ENCODE results near the gene COLEC11. TPM values are rescaled to one million over a fixed set of nuclear protein-coding genes. Genes with fewer than 3 reads are reported as not detected.

Gene COLEC11
- total RNA-seq, 1 donor from 2014 or later, result 2.3 TPM

GRCh38 chr2:3589086-3589485 lies 5.8 kb upstream of the COLEC11 start:
- H3K27me3 Mint-ChIP-seq (ENCODE audit: unreplicated experiment), result no peaks in the 10 kb centered on the region
- no peak for DNase-seq (ENCODE audit: low spot score)

GRCh38 chr2:3595404-3595803 lies 492 bp downstream of the COLEC11 start:
- TF ChIP-seq CTCF (IDR thresholded peaks at IDR 0.05; ENCODE audit: unreplicated experiment), result no peak
- Mint-ChIP-seq H3K9me3 (ENCODE audit: unreplicated experiment) (no peaks in the 10 kb centered on the region), H3K4me1 (ENCODE audit: unreplicated experiment) (peaks cover 15% of the 10 kb centered on the region), H3K36me3 (ENCODE audit: low read depth, unreplicated experiment) (peaks cover 12% of the 10 kb centered on the region), H3K27ac (ENCODE audit: unreplicated experiment) (no peak overlapping the region), H3K27me3 (ENCODE audit: unreplicated experiment) (peaks cover 3% of the 10 kb centered on the region), H3K4me3 (ENCODE audit: unreplicated experiment) (no peak overlapping the region)
- DNase-seq (ENCODE audit: low spot score), result no peak

More at GRCh38 chr2:3589086-3589485, 5.8 kb upstream of the COLEC11 start:
- Mint-ChIP-seq H3K4me3 (ENCODE audit: unreplicated experiment) (no peak overlapping the region), H3K27ac (ENCODE audit: unreplicated experiment) (no peak overlapping the region), H3K9me3 (ENCODE audit: unreplicated experiment) (no peaks in the 10 kb centered on the region), H3K4me1 (ENCODE audit: unreplicated experiment) (no peaks in the 10 kb centered on the region), H3K36me3 (ENCODE audit: low read depth, unreplicated experiment) (peaks cover 27% of the 10 kb centered on the region)
- no peak for TF ChIP-seq CTCF (IDR thresholded peaks at IDR 0.05; ENCODE audit: unreplicated experiment)

GRCh38 chr2:3595985-3596384 lies 1.1 kb downstream of the COLEC11 start:
- Mint-ChIP-seq H3K4me1 (ENCODE audit: unreplicated experiment) (peaks cover 15% of the 10 kb centered on the region), H3K9me3 (ENCODE audit: unreplicated experiment) (no peaks in the 10 kb centered on the region)
- no peak for DNase-seq (ENCODE audit: low spot score)

GRCh38 chr2:3596901-3597417 lies 2.0 kb downstream of the COLEC11 start:
- Mint-ChIP-seq H3K27me3 (ENCODE audit: unreplicated experiment) (peaks cover 3% of the 10 kb centered on the region), H3K4me1 (ENCODE audit: unreplicated experiment) (peaks cover 15% of the 10 kb centered on the region), H3K4me3 (ENCODE audit: unreplicated experiment) (no peak overlapping the region), H3K9me3 (ENCODE audit: unreplicated experiment) (no peaks in the 10 kb centered on the region), H3K27ac (ENCODE audit: unreplicated experiment) (no peak overlapping the region), H3K36me3 (ENCODE audit: low read depth, unreplicated experiment) (peaks cover 12% of the 10 kb centered on the region)
- no peak for DNase-seq (ENCODE audit: low spot score)
- TF ChIP-seq CTCF (IDR thresholded peaks at IDR 0.05; ENCODE audit: unreplicated experiment), result no peak

More at GRCh38 chr2:3595985-3596384, 1.1 kb downstream of the COLEC11 start:
- Mint-ChIP-seq H3K27me3 (ENCODE audit: unreplicated experiment) (peaks cover 3% of the 10 kb centered on the region), H3K27ac (ENCODE audit: unreplicated experiment) (no peak overlapping the region), H3K36me3 (ENCODE audit: low read depth, unreplicated experiment) (peaks cover 12% of the 10 kb centered on the region), H3K4me3 (ENCODE audit: unreplicated experiment) (no peak overlapping the region)
- no peak for TF ChIP-seq CTCF (IDR thresholded peaks at IDR 0.05; ENCODE audit: unreplicated experiment)

GRCh38 chr2:3597567-3597966 lies 2.7 kb downstream of the COLEC11 start:
- Mint-ChIP-seq H3K9me3 (ENCODE audit: unreplicated experiment) (no peaks in the 10 kb centered on the region), H3K4me1 (ENCODE audit: unreplicated experiment) (peaks cover 15% of the 10 kb centered on the region), H3K4me3 (ENCODE audit: unreplicated experiment) (no peak overlapping the region), H3K27ac (ENCODE audit: unreplicated experiment) (no peak overlapping the region), H3K36me3 (ENCODE audit: low read depth, unreplicated experiment) (peaks cover 7% of the 10 kb centered on the region), H3K27me3 (ENCODE audit: unreplicated experiment) (peaks cover 3% of the 10 kb centered on the region)
- no peak for TF ChIP-seq CTCF (IDR thresholded peaks at IDR 0.05; ENCODE audit: unreplicated experiment)
- DNase-seq (ENCODE audit: low spot score), result no peak

All from endothelial cell (in vitro differentiated cells).